ENCODE results near the gene HCRTR1. TPM values are rescaled to one million over a fixed set of nuclear protein-coding genes. Genes with fewer than 3 reads are reported as not detected.

Gene HCRTR1
- total and polyA plus RNA-seq, 2 donors (not counting 1 experiment from before 2014, with no cell fraction given), result 0.22 TPM; not detected in 1

DNA sequence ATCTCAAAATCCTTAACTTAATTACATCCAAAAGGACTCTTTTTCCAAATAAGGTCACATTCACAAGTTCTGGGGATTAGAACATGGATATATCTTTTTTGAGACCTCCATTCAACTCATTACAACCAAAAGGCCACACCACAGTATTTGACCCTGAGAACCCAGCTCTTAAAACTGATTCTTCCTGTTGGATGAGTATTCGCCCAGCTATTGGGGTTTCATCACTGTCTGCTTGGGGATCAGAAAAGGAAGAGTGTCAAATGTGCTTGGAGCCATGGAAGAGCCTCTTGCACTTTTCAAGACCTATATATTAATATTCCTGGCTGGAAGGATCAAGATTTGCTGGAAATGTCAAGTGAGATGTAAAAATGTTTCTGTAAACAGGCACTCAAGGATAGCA is 46.6 kb upstream of the HCRTR1 start:
- Mint-ChIP-seq H3K4me3 (no peak overlapping the region), H3K27me3 (peaks cover 25% of the 10 kb centered on the region), H3K27ac (no peak overlapping the region), H3K9me3 (ENCODE audit: insufficient read depth) (no peaks in the 10 kb centered on the region), H3K4me1 (peaks cover 2% of the 10 kb centered on the region)
- no peak for DNase-seq
- Histone ChIP-seq H3K4me3 (ENCODE audit: control extremely low read depth in 1 of 5, extremely low read depth in 1 of 5, insufficient read depth in 1 of 5, low read depth in 2 of 5, low read length in 4 of 5) (no peak overlapping the region), H3K4me2 (replicated peaks; ENCODE audit: low read depth, low read length, poor library complexity, severe bottlenecking) (no peak overlapping the region), H3K27me3 (replicated peaks in 1 of 4; ENCODE audit: control extremely low read depth in 1 of 4, control insufficient read depth in 3 of 4, insufficient read depth in 4 of 4, low read length in 3 of 4) (no peaks in the 10 kb centered on the region), H3K27ac (ENCODE audit: low read length in 2 of 2) (no peak overlapping the region), H3K36me3 (replicated peaks in 1 of 2; ENCODE audit: control extremely low read depth in 1 of 2, control insufficient read depth in 1 of 2, extremely low read depth in 1 of 2, insufficient read depth in 2 of 2, low read length in 1 of 2) (no peaks in the 10 kb centered on the region), H3K79me2 (ENCODE audit: control insufficient read depth, insufficient read depth, low read length) (no peaks in the 10 kb centered on the region), H4K20me1 (ENCODE audit: control insufficient read depth, insufficient read depth, low read length, poor library complexity, severe bottlenecking) (no peaks in the 10 kb centered on the region), H3K4me1 (ENCODE audit: control insufficient read depth in 2 of 2, insufficient read depth in 2 of 2, low read length in 2 of 2) (peaks cover 0 to 8% of the 10 kb centered on the region in 2 donors), H3K9me3 (ENCODE audit: control extremely low read depth in 1 of 3, control insufficient read depth in 2 of 3, insufficient read depth in 1 of 3, low read length in 2 of 3) (no peaks in the 10 kb centered on the region), H3K9ac (ENCODE audit: low read length) (no peak overlapping the region), H2AFZ (ENCODE audit: insufficient read depth, low read depth, low read length, poor library complexity, severe bottlenecking) (no peak overlapping the region)
- ChIA-PET POLR2A (no interaction called here), CTCF (interaction anchor here (1.0 to 1.1 kb wide), 2 partner anchors 9 to 23 kb away, joined by 3 read pairs; no protein-coding TSS in a partner anchor)
- TF ChIP-seq, protein P1, sequence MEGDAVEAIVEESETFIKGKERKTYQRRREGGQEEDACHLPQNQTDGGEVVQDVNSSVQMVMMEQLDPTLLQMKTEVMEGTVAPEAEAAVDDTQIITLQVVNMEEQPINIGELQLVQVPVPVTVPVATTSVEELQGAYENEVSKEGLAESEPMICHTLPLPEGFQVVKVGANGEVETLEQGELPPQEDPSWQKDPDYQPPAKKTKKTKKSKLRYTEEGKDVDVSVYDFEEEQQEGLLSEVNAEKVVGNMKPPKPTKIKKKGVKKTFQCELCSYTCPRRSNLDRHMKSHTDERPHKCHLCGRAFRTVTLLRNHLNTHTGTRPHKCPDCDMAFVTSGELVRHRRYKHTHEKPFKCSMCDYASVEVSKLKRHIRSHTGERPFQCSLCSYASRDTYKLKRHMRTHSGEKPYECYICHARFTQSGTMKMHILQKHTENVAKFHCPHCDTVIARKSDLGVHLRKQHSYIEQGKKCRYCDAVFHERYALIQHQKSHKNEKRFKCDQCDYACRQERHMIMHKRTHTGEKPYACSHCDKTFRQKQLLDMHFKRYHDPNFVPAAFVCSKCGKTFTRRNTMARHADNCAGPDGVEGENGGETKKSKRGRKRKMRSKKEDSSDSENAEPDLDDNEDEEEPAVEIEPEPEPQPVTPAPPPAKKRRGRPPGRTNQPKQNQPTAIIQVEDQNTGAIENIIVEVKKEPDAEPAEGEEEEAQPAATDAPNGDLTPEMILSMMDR (IDR thresholded peaks at IDR 0.05), result no peak
- no peak for TF ChIP-seq EZH2 (IDR thresholded peaks at IDR 0.05; ENCODE audit: borderline replicate concordance, insufficient read depth, low read depth, low read length, poor library complexity, severe bottlenecking)
- WGBS (ENCODE audit: insufficient coverage), result no CpG with 5 or more reads among the region's 1 CpG
- no peak for ATAC-seq (ENCODE audit: low read depth)
- intact Hi-C loops (cut with micrococcal nuclease), result no loop called here

DNA sequence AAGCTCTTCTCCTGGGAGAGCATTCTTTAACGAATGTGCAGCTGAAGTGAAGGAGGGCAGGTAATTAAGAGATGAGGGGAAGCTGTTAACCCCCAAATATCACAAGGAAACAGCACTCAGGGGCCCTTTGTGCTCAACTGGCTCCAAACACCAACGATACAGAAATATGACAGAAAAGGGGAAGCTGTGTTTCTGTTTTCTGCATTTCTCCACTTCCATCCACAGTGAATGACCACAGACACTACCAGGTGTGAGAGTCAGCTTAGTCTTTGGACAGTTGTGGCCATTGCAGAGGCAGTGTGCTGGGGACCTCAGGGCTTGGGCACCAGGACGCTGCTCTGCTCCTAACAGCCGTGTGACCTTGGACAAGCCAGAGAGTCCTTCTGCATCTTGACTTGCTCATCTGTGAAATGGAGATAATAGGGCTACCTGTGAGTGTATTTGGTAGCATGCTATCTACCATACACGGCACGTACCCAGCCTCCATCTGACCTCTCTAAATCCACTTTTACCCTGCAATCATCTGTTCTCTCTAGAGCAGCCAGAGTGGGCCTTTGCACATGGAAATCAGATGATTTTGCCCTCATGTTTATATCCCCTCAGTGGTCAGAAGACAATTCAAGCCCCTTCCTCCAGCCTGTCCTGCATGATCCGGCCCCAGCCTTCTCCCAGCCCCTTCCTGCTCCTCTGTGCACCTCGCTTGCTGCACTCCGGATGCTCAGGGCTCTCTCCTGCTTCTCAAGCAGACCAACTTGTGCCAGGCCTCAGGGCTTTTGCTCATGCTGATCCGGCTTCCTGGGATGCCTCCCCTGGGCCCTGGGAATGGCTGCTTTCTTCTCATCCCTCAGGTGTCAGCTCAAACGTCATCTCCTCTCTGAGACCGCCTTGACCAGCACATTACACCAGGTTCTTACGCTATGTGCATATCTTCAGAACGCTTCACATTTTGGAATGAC is 45.9 kb upstream of the HCRTR1 start:
- Mint-ChIP-seq H3K4me3 (no peak overlapping the region), H3K27ac (no peak overlapping the region), H3K27me3 (peaks cover 25% of the 10 kb centered on the region), H3K9me3 (ENCODE audit: insufficient read depth) (no peaks in the 10 kb centered on the region), H3K4me1 (peaks cover 5% of the 10 kb centered on the region)
- Histone ChIP-seq H3K9me3 (ENCODE audit: control extremely low read depth in 1 of 3, control insufficient read depth in 2 of 3, insufficient read depth in 1 of 3, low read length in 2 of 3) (no peaks in the 10 kb centered on the region), H4K20me1 (ENCODE audit: control insufficient read depth, insufficient read depth, low read length, poor library complexity, severe bottlenecking) (no peaks in the 10 kb centered on the region), H2AFZ (ENCODE audit: insufficient read depth, low read depth, low read length, poor library complexity, severe bottlenecking) (no peak overlapping the region), H3K4me2 (replicated peaks; ENCODE audit: low read depth, low read length, poor library complexity, severe bottlenecking) (no peak overlapping the region), H3K9ac (ENCODE audit: low read length) (no peak overlapping the region), H3K27ac (ENCODE audit: low read length in 2 of 2) (no peak overlapping the region), H3K4me1 (ENCODE audit: control insufficient read depth in 2 of 2, insufficient read depth in 2 of 2, low read length in 2 of 2) (peaks cover 0 to 15% of the 10 kb centered on the region in 2 donors), H3K4me3 (ENCODE audit: control extremely low read depth in 1 of 5, extremely low read depth in 1 of 5, insufficient read depth in 1 of 5, low read depth in 2 of 5, low read length in 4 of 5) (no peak overlapping the region), H3K36me3 (replicated peaks in 1 of 2; ENCODE audit: control extremely low read depth in 1 of 2, control insufficient read depth in 1 of 2, extremely low read depth in 1 of 2, insufficient read depth in 2 of 2, low read length in 1 of 2) (no peaks in the 10 kb centered on the region), H3K79me2 (ENCODE audit: control insufficient read depth, insufficient read depth, low read length) (no peaks in the 10 kb centered on the region), H3K27me3 (replicated peaks in 1 of 4; ENCODE audit: control extremely low read depth in 1 of 4, control insufficient read depth in 3 of 4, insufficient read depth in 4 of 4, low read length in 3 of 4) (no peaks in the 10 kb centered on the region)
- ChIA-PET CTCF (interaction anchor here (1.0 kb wide), 1 partner anchor 9 kb away, joined by 3 read pairs; no protein-coding TSS in a partner anchor), POLR2A (no interaction called here)
- ATAC-seq (ENCODE audit: low read depth), result no peak
- 72% methylated on average over 7 of the region's 14 CpGs for WGBS (ENCODE audit: insufficient coverage)
- no peak for DNase-seq
- intact Hi-C loops (cut with micrococcal nuclease), result no loop called here
- TF ChIP-seq, protein P1 (IDR thresholded peaks at IDR 0.05), result no peak
- no peak for TF ChIP-seq EZH2 (IDR thresholded peaks at IDR 0.05; ENCODE audit: borderline replicate concordance, insufficient read depth, low read depth, low read length, poor library complexity, severe bottlenecking)

All from B cell (primary cell).